ENCODE measurements around the gene KRT40. TPM values are rescaled to one million over a fixed set of nuclear protein-coding genes. Genes with fewer than 3 reads are reported as not detected.

KRT40 gene
- total and polyA plus RNA-seq, 9 of the 15 experiments (the other 6 are each of a cell fraction or from before 2014, with no cell fraction given): not detected

DNA sequence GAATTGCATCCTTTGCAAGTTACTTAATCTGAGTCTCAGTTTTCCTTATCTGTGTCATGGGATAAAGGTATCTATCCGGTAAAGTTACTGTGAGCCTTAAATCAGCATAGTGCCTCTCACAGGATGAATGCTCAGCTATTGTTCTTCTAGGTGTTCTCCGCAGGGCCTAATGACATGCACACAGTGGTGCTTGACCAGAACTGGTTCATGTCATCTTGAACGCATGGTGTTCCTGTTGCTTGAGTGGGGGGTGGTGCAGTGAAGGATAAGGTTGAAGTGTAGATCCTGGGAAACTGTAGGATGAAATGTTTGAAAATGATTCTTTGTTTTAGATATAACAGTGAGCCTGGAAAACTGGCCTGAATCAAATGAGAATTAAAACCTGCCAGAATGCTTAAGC lies 4.0 kb downstream of the KRT40 start:
- peaks cover 4% of the 10 kb centered on the region for H3K9me1 ChIP-seq (ENCODE audit: control insufficient read depth, insufficient read depth, low read length)
- no peak for ATAC-seq
- intact Hi-C loops (cut with micrococcal nuclease): no loop called here
- H3K4me2 ChIP-seq (ENCODE audit: insufficient read depth, low read length): no peak overlapping the region
- DNase-seq (ENCODE audit: extremely low read depth in 1 of 4, low spot score in 3 of 4): no peak
- 2% methylated on average over 3 of the region's 3 CpGs for WGBS (ENCODE audit: insufficient coverage, low coverage, missing lambda C conversion rate)
- no peak for FAIRE-seq
- H3K4me1 ChIP-seq (replicated peaks in 1 of 2; ENCODE audit: control insufficient read depth in 2 of 2, insufficient read depth in 2 of 2, low read length in 2 of 2): no peaks in the 10 kb centered on the region; a peak in 1 of 5 replicates
- POLR2A ChIA-PET: interaction anchor here (0.6 to 2.2 kb wide), 5 partner anchors 16 to 809 kb away, joined by 3 to 8 read pairs (median 4); no protein-coding TSS in a partner anchor
- CTCF ChIA-PET (ENCODE audit: low intra/inter-chr PET ratio): no interaction called here
- no peak overlapping the region for H3K27ac ChIP-seq (ENCODE audit: extremely low read depth, low read depth, low read length)
- H3K9me3 ChIP-seq (replicated peaks; ENCODE audit: control insufficient read depth, insufficient read depth, low read depth, low read length): no peaks in the 10 kb centered on the region
- in situ Hi-C loops (cut with MboI): no loop called here
- no TSS peak for BruUV-seq (replicated peaks)
- no peak overlapping the region for H3K4me3 ChIP-seq
- H3K27me3 ChIP-seq (ENCODE audit: control insufficient read depth in 2 of 2, insufficient read depth in 2 of 2, low read length in 2 of 2): peaks cover 3 to 34% of the 10 kb centered on the region in 2 experiments; a peak in 4 of 5 replicates
- TF ChIP-seq JUN (IDR thresholded peaks at IDR 0.05; ENCODE audit: borderline replicate concordance, low read depth, low read length) (no peak), JUN (CRISPR knock-in tag; IDR thresholded peaks at IDR 0.05; ENCODE audit: borderline replicate concordance) (no peak), SMAD1 (IDR thresholded peaks at IDR 0.05; ENCODE audit: low read depth, low read length, partially characterized antibody) (no peak), ZZZ3 (IDR thresholded peaks at IDR 0.05) (no peak), RCOR1 (IDR thresholded peaks at IDR 0.05; ENCODE audit: borderline replicate concordance in 1 of 2, low read depth in 2 of 2, low read length in 2 of 2) (no peak)
- H3K79me2 ChIP-seq (ENCODE audit: control insufficient read depth, insufficient read depth, low read length): no peaks in the 10 kb centered on the region
- H4K20me1 ChIP-seq (replicated peaks; ENCODE audit: control insufficient read depth, insufficient read depth, low read length): no peaks in the 10 kb centered on the region; the same call in 1 of the 2 replicates
- no peak overlapping the region for H2AFZ ChIP-seq (ENCODE audit: low read depth, low read length)
- H3K9ac ChIP-seq (ENCODE audit: insufficient read depth in 1 of 2, low read depth in 2 of 2, low read length in 2 of 2): no peak overlapping the region
- H3K36me3 ChIP-seq (ENCODE audit: control insufficient read depth, insufficient read depth, low read length): no peaks in the 10 kb centered on the region

DNA sequence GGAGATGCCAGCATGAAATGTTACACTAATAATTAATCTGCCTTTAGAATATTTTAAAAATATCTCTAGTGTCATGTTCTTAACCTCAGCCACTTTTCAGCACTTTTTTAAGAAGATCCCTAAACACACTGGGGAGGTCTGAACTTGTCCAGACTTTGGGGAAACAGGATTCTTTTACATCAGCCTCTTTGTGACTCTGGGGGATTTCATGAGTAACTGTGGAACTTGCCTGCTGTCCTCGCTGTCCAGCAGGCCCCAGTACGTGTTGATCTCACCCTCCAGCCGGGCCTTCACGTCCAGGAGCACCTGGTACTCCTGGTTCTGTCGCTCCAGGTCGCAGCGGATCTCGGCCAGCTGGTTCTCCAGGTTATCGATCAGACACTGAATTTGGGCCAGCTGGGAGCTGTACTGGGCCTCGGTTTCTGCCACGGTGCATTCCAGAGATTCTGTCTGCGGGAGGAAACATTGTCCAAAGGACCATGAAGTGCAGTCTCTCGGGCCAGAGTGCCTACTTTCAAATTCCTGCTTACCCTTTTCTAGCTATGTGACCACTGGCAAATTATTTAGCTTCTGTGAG lies 5.5 kb downstream of the KRT40 start:
- Histone ChIP-seq H3K4me2 (ENCODE audit: insufficient read depth, low read length) (no peak overlapping the region), H3K9me3 (replicated peaks; ENCODE audit: control insufficient read depth, insufficient read depth, low read depth, low read length) (no peaks in the 10 kb centered on the region), H3K27me3 (ENCODE audit: control insufficient read depth in 2 of 2, insufficient read depth in 2 of 2, low read length in 2 of 2) (peaks cover 3 to 29% of the 10 kb centered on the region in 2 experiments; a peak in 4 of 5 replicates), H2AFZ (ENCODE audit: low read depth, low read length) (no peak overlapping the region), H3K9me1 (ENCODE audit: control insufficient read depth, insufficient read depth, low read length) (peaks cover 4% of the 10 kb centered on the region), H3K4me3 (no peak overlapping the region), H3K9ac (ENCODE audit: insufficient read depth in 1 of 2, low read depth in 2 of 2, low read length in 2 of 2) (no peak overlapping the region), H3K79me2 (ENCODE audit: control insufficient read depth, insufficient read depth, low read length) (no peaks in the 10 kb centered on the region), H3K4me1 (replicated peaks in 1 of 2; ENCODE audit: control insufficient read depth in 2 of 2, insufficient read depth in 2 of 2, low read length in 2 of 2) (no peaks in the 10 kb centered on the region; a peak in 1 of 5 replicates), H3K36me3 (ENCODE audit: control insufficient read depth, insufficient read depth, low read length) (no peaks in the 10 kb centered on the region), H4K20me1 (replicated peaks; ENCODE audit: control insufficient read depth, insufficient read depth, low read length) (no peaks in the 10 kb centered on the region; the same call in 1 of the 2 replicates), H3K27ac (ENCODE audit: extremely low read depth, low read depth, low read length) (no peak overlapping the region)
- BruUV-seq (replicated peaks): no TSS peak
- intact Hi-C loops (cut with micrococcal nuclease) (no loop called here), in situ Hi-C loops (cut with MboI) (no loop called here)
- ChIA-PET POLR2A (interaction anchor here (2.2 kb wide), 1 partner anchor 17 kb away, joined by 8 read pairs; no protein-coding TSS in a partner anchor), CTCF (ENCODE audit: low intra/inter-chr PET ratio) (no interaction called here)
- no peak for FAIRE-seq
- under 1% methylated on average over 10 of the region's 13 CpGs for WGBS (ENCODE audit: insufficient coverage, low coverage, missing lambda C conversion rate)
- no peak for ATAC-seq
- no peak for DNase-seq (ENCODE audit: extremely low read depth in 1 of 4, low spot score in 3 of 4)
- TF ChIP-seq, protein P1, sequence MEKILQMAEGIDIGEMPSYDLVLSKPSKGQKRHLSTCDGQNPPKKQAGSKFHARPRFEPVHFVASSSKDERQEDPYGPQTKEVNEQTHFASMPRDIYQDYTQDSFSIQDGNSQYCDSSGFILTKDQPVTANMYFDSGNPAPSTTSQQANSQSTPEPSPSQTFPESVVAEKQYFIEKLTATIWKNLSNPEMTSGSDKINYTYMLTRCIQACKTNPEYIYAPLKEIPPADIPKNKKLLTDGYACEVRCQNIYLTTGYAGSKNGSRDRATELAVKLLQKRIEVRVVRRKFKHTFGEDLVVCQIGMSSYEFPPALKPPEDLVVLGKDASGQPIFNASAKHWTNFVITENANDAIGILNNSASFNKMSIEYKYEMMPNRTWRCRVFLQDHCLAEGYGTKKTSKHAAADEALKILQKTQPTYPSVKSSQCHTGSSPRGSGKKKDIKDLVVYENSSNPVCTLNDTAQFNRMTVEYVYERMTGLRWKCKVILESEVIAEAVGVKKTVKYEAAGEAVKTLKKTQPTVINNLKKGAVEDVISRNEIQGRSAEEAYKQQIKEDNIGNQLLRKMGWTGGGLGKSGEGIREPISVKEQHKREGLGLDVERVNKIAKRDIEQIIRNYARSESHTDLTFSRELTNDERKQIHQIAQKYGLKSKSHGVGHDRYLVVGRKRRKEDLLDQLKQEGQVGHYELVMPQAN (IDR thresholded peaks at IDR 0.05; ENCODE audit: borderline replicate concordance): no peak
- TF ChIP-seq, protein P2, sequence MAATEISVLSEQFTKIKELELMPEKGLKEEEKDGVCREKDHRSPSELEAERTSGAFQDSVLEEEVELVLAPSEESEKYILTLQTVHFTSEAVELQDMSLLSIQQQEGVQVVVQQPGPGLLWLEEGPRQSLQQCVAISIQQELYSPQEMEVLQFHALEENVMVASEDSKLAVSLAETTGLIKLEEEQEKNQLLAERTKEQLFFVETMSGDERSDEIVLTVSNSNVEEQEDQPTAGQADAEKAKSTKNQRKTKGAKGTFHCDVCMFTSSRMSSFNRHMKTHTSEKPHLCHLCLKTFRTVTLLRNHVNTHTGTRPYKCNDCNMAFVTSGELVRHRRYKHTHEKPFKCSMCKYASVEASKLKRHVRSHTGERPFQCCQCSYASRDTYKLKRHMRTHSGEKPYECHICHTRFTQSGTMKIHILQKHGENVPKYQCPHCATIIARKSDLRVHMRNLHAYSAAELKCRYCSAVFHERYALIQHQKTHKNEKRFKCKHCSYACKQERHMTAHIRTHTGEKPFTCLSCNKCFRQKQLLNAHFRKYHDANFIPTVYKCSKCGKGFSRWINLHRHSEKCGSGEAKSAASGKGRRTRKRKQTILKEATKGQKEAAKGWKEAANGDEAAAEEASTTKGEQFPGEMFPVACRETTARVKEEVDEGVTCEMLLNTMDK (IDR thresholded peaks at IDR 0.05; ENCODE audit: borderline replicate concordance, insufficient read depth, low read depth, low read length, poor library complexity, severe bottlenecking): no peak
- no peak for TF ChIP-seq CBFA2T3 (IDR thresholded peaks at IDR 0.05)
- TF ChIP-seq CHD2 (IDR thresholded peaks at IDR 0.05; ENCODE audit: low read depth, low read length): no peak
- TF ChIP-seq ZNF77 (CRISPR knock-in tag; IDR thresholded peaks at IDR 0.05): no peak

Measured in K562 (cell line).